Coronary artery (tissue), 2 donors: ENCODE measurements around the gene ARID1A.

Experiments used
- DNase-seq: peaks from one replicate; pipeline ENCODE4 v3.0.0-alpha.2; 2017; ENCODE audit warnings: low spot score
- H3K27ac ChIP-seq, 2 donors: fragments of 200-600 bp; sonication (generic); one replicate each; pipeline ENCODE4 v1.5.1; 2016 to 2019
- H3K4me3 ChIP-seq: fragments of 200-600 bp; sonication (generic); 2 replicates; pipeline ENCODE4 v1.5.1; 2016; ENCODE audit warnings: mild to moderate bottlenecking, moderate library complexity
- CTCF ChIP-seq: fragments of 200-600 bp; sonication (generic); IDR thresholded peaks from one replicate; pipeline ENCODE4 v1.5.1; 2019; ENCODE audit warnings: antibody characterized with exemption

ARID1A gene

GRCh38 chr1:26787381-26787705 is 91.5 kb downstream of the ARID1A start:
- DNase-seq: no peak
- Histone ChIP-seq H3K4me3 (peak overlapping the region; percentile 80), H3K27ac (peak overlapping the region; percentile 97 to 100)
- no peak for TF ChIP-seq CTCF

- Histone ChIP-seq H3K27ac (peak within 1 kb of the TSS; percentile 97 to 100), H3K4me3 (peak within 1 kb of the TSS; percentile 80)
- no peak for TF ChIP-seq CTCF
- peak; percentile 92 for DNase-seq
Observed at GRCh38 chr1:26787706-26788514, 92.1 kb downstream of the ARID1A start, which contains the start of gene PIGV. Gene PIGV, plus strand, starts transcription at chr1:26787950. Its CDS starts 2,866 bp downstream, at chr1:26790816.

- Histone ChIP-seq H3K4me3 (peak overlapping the region; percentile 80), H3K27ac (peak overlapping the region; percentile 97 to 100)
- no peak for DNase-seq
- TF ChIP-seq CTCF: no peak
Observed at GRCh38 chr1:26788515-26788785, 92.6 kb downstream of the ARID1A start.

- Histone ChIP-seq H3K4me3 (peak overlapping the region; percentile 80), H3K27ac (peak overlapping the region; percentile 97 to 100)
- peak; percentile 95 for TF ChIP-seq CTCF
- DNase-seq: peak; percentile 89
Observed at GRCh38 chr1:26788836-26789611, 93.2 kb downstream of the ARID1A start.

- no peak for DNase-seq
- Histone ChIP-seq H3K4me3 (no peak overlapping the region), H3K27ac (peak overlapping the region in 1 of 2 donors; percentile 2)
- no peak for TF ChIP-seq CTCF
Observed at GRCh38 chr1:26789612-26789865, 93.7 kb downstream of the ARID1A start.

- Histone ChIP-seq H3K4me3 (no peak overlapping the region), H3K27ac (no peak overlapping the region)
- no peak for DNase-seq
- TF ChIP-seq CTCF: no peak
Observed at GRCh38 chr1:26789931-26790330, 94.1 kb downstream of the ARID1A start.

- TF ChIP-seq CTCF: no peak
- no peak overlapping the region for H3K27ac ChIP-seq
- DNase-seq: no peak
Observed at GRCh38 chr1:26790551-26790953, 94.7 kb downstream of the ARID1A start.

More at GRCh38 chr1:26790551-26790953, 94.7 kb downstream of the ARID1A start:
- no peak overlapping the region for H3K4me3 ChIP-seq
